GM19455 (cell line): ENCODE measurements around the gene PTK7.

Source experiments
- ATAC-seq: cut with Tn5 transposase; IDR thresholded peaks from one replicate; pipeline ENCODE4 v1.9.1; 2021; ENCODE audit not compliant: unreplicated experiment

PTK7 gene

GRCh38 chr6:43086022-43086658, 10.0 kb downstream of the PTK7 start:
- ATAC-seq = no peak

DNA sequence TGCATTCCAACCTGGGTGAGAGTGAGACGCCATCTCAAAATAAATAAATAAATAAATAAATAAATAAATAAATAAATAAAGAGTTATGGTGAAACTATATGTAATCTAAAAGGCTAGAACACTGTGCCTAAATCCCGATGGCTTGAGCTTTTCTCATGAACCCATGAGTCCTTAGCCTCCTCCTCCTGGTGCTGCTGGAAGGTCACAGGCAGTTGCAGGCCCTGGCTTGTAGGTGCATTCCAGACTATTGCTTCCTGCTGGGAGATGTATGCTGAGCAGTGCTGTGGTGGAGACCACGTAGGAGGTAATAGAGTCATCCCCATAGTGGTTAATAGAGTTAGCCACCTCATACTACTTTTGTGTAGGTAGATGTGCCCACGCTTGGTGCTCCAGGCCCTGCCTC, 12.5 kb downstream of the PTK7 start:
- ATAC-seq = no peak

GRCh38 chr6:43089467-43089866, 13.4 kb downstream of the PTK7 start:
- ATAC-seq = no peak

GRCh38 chr6:43089874-43090558, 13.9 kb downstream of the PTK7 start:
- ATAC-seq = no peak

DNA sequence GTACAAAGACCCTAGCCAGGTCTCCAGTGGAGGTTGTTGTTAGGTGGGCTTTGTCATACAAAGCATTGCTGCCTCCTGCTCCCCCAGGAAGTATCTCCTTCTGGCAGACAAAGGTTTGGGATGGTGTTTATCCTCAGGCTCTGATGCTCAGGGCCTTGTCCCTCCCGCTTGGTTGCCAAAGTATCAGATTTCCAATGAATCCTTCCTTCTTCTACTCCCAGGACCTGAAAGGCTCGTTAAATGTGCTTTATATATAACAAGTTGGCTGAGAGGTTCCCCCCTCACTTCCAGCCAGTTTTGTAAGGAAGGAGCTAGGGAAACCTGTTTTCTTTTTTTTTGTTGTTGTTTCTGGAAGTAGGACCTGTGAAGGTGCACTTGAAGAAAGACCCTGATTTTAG, 14.4 kb downstream of the PTK7 start:
- no peak for ATAC-seq

DNA sequence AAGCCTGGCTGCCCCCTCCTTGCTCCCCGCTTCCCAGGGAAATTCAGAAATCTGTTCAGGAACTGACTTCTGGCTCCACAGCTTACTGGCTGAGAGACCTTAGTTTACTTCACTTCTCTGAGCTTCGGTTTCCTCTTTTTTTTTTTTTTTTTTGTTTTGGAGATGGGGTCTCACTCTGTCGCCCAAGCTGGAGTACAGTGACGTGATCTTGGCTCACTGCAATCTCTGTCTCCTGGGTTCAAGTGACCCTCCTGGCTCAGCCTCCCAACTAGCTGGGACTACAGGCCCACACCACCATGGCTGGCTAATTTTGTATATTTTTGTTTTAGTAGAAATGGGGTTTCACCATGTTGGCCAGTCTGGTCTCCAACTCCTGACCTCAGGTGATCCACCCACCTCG, 14.9 kb downstream of the PTK7 start:
- no peak for ATAC-seq

- ATAC-seq = no peak
Observed at GRCh38 chr6:43091436-43091991, 15.4 kb downstream of the PTK7 start.

GRCh38 chr6:43092635-43093034, 16.5 kb downstream of the PTK7 start:
- ATAC-seq = no peak

GRCh38 chr6:43093436-43094289, 17.5 kb downstream of the PTK7 start:
- ATAC-seq = no peak

DNA sequence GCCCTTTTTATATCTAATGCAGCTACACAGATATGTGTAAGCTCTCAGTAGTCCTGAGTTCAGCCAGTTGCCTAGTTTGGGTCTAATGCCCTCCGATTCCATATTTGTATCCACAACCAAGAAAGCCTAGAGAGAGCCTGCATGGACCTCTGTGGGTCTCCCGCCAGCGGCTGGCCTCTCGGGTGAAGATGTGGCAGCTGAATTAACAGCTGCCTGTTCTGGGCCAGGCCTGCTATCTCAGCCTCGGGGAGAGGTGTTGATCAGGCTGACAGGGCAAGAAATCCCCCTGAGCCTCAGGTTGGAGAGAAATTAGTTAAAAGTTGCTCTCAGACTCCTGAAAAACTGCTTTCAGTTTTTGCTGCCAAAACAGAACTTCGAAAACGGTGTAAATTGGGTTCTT, 19.8 kb downstream of the PTK7 start:
- no peak for ATAC-seq

GRCh38 chr6:43096451-43097097, 20.5 kb downstream of the PTK7 start:
- no peak for ATAC-seq

DNA sequence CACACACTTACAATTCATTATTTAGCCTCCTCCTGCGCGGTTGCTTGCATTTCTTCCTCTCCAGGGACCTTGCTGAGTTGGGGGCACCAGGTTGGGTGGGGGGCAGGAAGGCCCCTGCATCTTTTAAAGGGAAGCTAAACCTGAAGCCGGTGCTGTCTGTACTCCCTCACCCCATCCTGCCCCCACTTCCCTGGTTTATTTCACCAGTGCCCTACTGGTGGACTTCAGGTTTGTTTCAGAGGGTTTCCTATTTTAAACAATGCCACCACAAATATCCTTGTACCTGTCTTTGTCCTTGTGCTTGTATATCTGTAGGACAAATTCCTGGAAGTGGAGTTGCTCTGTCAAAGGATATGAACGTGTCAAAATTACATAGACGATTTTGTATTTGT, 21.0 kb downstream of the PTK7 start:
- no peak for ATAC-seq

DNA sequence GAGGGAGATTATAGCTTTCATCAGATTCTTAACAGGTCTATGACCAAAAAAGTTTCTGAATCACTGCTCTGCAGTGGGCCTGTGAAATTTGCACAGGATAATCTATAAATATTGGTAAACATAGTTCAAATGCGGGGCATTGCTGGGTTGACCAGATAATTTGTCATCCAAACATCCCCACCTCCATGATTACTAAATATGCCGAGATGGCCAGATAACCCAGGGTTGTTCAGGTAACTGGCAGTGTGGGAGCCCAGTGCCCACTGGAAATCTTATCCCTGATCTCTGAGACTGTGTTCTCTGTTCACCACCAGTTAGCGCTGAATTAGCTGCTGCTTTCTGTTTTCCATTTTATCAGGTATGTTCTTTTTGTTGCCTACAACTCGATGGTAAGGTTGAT, 21.4 kb downstream of the PTK7 start:
- ATAC-seq = no peak

DNA sequence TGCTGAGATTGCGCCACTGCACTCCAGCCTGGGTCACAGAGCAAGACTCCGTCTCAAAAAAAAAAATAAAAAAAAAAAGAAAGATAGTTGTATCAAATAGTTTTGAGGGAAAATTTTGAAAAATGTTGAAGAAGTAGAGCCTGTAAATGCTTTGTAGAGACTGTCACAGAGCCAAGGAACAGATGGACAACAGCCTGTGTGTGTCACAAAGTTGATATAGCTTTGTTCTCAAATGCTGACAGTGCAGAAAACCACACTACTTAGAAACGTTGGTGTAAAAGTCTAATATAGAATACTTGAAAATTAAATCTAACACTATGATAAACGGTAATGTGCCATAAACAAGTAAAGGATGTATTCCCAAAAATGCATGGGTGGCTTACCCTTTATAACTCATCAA, 25.4 kb downstream of the PTK7 start:
- no peak for ATAC-seq

- ATAC-seq = no peak
Observed at GRCh38 chr6:43103253-43103876, 27.3 kb downstream of the PTK7 start.

GRCh38 chr6:43105538-43106222, 29.6 kb downstream of the PTK7 start:
- no peak for ATAC-seq

GRCh38 chr6:43107344-43108062, 31.4 kb downstream of the PTK7 start:
- ATAC-seq = no peak

- no peak for ATAC-seq
Observed at GRCh38 chr6:43113431-43114260, 37.5 kb downstream of the PTK7 start.

DNA sequence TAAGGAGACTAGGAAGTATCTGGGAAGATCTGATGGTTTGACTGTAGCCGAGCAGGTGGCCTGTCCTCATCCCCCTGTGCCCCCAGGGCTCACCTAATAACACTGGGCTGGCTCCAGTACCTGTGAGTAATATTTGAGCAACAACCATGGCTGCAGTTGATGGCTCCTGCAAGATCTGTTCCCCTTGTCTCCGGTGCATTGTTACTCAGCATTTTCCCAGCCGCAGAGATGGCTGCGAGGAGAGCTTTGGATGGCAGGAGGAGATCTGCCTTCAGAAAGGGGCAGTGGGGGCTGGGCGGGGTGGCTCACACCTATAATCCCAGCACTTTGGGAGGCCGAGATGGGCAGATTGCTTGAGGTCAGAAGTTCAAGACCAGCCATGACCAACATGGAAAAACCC, 39.3 kb downstream of the PTK7 start:
- no peak for ATAC-seq
